HG03432 (cell line): ENCODE data around the gene SEC31B.
A peak's percentile ranks its signal among the peaks of the same experiment; 100 is the strongest.

Experiments used
- ATAC-seq: cut with Tn5 transposase; IDR thresholded peaks from one replicate; pipeline ENCODE4 v1.9.1; 2021; ENCODE audit warnings: mild to moderate bottlenecking, moderate library complexity; ENCODE audit not compliant: unreplicated experiment

The SEC31B gene, protein sequence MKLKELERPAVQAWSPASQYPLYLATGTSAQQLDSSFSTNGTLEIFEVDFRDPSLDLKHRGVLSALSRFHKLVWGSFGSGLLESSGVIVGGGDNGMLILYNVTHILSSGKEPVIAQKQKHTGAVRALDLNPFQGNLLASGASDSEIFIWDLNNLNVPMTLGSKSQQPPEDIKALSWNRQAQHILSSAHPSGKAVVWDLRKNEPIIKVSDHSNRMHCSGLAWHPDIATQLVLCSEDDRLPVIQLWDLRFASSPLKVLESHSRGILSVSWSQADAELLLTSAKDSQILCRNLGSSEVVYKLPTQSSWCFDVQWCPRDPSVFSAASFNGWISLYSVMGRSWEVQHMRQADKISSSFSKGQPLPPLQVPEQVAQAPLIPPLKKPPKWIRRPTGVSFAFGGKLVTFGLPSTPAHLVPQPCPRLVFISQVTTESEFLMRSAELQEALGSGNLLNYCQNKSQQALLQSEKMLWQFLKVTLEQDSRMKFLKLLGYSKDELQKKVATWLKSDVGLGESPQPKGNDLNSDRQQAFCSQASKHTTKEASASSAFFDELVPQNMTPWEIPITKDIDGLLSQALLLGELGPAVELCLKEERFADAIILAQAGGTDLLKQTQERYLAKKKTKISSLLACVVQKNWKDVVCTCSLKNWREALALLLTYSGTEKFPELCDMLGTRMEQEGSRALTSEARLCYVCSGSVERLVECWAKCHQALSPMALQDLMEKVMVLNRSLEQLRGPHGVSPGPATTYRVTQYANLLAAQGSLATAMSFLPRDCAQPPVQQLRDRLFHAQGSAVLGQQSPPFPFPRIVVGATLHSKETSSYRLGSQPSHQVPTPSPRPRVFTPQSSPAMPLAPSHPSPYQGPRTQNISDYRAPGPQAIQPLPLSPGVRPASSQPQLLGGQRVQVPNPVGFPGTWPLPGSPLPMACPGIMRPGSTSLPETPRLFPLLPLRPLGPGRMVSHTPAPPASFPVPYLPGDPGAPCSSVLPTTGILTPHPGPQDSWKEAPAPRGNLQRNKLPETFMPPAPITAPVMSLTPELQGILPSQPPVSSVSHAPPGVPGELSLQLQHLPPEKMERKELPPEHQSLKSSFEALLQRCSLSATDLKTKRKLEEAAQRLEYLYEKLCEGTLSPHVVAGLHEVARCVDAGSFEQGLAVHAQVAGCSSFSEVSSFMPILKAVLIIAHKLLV

GRCh38 chr10:100519311-100520051 lies at the start of gene SEC31B:
Gene SEC31B, minus strand, starts transcription at chr10:100519861. Its CDS starts 2,909 bp downstream, at chr10:100516952.
- ATAC-seq, result no peak

DNA sequence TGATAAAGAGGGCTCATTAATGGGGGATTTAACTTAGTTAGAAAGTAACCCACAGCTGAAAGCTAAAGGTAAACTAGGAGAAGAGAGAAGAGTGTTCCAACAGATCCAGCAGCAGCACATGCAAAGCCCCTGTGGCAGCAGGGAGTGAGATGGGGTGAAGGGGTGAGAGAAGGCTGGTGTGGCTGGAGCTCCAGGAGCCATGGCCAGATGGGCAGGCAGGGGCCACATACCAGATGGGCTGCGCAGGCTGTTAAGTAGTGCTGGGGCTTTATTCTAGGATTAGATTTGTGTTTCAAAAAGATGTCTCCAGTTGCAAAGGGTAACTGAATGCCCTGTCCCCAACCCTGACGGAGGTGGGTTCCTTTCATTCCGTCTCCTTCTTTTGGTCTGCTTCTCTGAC lies 49.3 kb upstream of the SEC31B start:
- no peak for ATAC-seq

GRCh38 chr10:100567826-100568225 lies 48.2 kb upstream of the SEC31B start:
- ATAC-seq, result no peak

DNA sequence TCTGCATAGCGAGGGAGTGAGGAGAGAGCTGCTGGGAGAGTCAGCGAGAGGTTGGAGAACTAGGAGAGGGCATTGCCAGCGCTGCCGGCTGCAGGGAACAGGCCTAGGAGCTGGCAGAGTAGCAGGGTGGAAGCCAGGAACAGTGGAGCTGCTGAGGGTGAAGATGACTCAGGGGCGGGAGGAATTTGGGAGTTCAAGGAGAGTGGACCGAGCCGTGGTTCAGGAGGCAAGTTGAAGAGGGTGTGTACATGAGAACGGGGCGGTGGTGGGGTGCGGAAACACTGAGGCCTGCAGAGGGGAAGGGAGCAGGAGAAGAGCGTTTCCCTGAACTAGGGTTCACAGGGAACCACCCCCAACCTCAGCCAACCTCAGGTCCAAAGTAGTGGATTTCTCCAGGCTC lies 47.6 kb upstream of the SEC31B start:
- ATAC-seq, result no peak

DNA sequence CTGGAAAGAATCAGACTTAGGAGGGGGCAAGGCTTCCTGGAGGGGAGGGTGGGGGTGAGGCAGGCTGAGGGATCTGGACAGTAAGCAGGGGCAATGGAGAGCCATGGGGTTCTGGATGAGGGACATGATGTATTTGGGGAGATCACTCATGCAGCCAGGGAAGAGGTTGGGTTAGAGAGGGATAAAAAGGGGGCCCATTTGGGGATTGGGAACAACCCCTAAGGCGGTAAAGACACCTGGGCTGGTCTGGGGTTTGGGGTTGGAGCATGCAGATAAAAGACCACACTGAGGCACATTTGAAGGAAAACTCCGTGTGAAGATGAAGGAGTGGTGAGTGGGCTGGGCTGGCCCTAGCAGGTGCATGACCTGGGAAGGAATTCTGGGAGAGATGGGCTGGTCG lies 46.9 kb upstream of the SEC31B start:
- no peak for ATAC-seq

DNA sequence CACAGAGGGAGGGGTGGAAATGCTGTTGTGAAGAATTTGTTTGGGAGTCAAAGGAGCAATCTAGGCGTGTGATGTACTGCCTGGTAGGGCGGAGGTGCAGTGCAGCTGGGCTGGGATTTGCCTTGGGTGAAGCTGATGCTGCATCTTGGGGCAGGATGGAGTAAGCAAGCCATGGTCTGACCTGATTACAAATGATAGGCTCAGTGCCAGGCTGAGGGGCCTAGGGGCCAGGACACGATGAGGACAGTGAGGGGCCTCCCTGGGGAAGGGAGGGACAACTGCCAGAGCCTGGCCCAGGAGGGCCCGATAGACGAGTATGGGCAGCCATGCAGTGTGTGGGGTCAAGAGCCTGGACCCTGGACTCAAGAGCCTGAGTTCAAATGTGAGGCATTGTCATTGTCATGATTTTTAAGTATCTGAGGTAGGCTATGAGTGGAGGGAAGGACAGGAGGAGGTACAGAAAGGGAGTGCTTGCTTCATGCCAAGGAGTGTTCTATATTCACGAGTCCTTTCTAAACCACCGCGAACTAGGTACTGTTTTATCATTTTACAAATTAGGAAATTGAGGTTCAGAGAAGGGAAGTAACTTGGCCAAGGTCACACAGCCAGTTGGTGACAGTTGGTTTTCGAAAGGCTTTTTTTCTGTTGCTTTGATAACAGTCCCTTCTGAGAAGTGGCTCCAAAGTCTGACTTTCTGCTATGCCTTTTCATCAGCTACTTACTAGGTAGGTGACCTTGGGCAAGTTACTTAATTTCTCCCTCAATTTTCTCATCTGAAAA lies 45.7 kb upstream of the SEC31B start:
- ATAC-seq, result no peak

DNA sequence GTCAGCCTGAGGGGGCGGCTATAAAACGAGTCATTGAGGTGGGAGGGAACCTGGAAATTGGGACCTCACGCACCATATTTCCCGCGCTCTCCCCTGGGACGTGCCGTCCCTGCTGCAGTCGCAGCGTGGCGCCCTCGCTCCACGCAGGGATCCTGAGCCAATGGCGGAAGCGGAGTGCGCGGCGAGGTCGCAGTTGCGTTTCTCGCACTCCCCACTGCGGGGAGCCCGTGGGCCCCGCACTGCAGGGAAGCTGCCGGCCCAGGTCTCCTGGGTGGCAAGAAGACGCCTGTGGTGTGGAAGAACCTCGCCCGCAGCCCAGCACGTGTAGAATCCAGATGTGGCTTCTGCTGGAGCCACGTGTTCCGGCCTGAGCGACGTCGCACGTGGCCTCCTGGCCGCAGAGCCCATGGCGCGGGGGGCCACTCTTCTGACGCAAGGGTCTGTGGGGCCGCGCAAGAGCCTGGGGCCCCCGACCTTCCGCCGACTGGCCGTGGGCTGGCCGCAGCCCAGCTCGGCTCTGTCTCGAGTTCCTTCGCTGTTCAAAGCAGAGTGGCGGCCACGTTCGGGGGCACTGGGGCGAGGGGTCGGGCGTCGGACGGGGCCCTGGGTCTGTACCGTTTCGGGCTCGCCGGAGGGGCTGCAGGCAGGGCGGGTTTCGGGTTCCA lies 42.5 kb upstream of the SEC31B start:
- ATAC-seq, result peak; percentile 73

DNA sequence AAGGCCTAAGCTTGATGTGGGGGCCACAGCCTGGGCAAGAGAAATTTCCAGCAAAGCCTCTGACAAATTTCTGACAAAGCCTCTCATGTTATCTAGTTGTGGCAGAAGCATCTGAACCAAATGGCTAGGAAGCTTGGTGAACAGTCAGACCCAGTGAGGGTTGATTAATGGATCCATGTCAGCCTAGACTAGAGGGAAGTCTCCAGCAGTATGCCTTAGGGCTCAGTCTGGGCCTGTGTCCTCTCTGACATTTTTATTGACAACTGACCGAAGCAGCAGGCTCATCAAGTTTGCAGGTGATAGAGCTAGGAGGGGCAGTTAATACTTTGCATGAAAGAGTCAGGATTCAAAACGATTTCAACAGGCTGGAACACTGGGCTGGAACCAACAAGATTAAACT lies 41.3 kb upstream of the SEC31B start:
- no peak for ATAC-seq

DNA sequence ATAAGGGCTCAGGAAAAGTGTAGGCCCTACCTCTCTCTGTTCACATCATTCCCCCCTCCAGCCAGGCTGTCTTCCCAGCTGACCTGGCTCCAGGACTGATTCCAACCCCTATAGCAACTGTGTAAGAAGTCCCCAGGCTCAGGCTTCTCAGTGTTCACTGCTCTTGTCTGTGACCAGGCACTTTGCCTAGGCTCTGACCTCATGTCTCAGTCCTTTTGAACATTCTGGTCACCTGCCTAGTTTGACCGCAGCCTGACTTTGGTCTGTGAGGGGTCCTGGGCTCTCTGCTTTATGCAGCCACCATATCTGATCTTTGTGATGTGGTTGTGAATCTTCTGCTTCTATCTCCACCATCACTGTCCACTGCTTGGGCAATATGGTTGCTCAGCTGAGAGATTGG lies 40.6 kb upstream of the SEC31B start:
- ATAC-seq, result no peak

DNA sequence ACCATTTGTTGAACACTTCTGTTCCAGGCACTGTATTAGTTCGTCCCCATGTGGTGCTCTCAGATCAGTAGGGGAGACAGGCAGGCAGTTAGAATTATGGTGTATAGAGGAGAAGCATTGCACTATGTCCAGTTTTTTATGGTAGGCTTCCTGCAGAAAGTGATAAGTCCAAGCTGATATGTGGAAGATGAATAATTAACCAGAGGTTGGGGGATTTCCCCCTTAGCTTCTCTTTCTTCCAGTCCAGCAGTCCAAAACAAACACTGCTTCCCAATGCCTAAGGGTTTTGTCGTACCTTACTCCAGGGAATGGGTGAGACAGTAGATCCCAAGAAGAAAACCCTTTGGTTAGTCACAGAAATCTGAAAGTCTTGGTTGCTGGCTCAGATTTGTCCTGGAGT lies 35.2 kb upstream of the SEC31B start:
- ATAC-seq, result no peak

DNA sequence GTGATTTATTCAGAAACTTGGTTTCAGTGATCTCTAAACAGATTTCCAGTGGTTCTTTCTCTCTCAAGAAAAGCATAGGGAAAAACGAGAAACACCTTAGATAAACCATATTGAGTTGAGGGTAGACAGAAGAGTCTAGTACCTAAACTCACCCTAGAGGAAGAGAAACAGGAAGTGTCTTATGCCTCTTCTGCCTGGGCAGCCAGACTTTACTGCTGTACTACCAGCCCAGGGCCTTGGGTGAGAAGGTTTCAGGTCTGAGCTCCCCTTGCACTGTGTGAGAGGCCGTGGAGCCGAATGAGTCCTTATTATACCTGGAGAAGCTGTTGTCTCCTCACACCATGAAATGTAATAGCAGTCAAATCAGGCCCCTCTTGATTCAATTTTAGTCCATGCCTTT lies 34.3 kb upstream of the SEC31B start:
- no peak for ATAC-seq

- no peak for ATAC-seq
Observed at GRCh38 chr10:100551738-100552137, 32.1 kb upstream of the SEC31B start.

DNA sequence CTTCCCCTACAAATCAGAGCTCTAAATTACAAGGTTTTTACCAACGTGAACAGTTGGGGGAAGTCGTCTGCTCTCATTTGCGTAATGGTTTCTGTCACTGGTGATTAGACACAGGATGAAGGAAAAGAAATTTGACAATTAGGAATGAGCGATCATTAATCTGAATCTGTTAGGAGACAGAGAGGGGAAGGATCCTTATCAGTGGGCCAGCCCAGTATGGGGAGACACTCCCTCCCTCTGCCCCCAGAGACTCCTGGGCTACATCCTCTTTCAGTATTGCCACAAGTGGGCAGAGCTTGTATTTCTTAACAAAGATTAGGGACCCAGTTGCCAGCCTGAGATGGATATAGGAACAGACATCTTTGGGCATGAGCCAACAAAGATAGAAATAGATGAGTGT lies 31.5 kb upstream of the SEC31B start:
- ATAC-seq, result no peak

GRCh38 chr10:100544950-100545349 lies 25.3 kb upstream of the SEC31B start:
- no peak for ATAC-seq

- ATAC-seq, result no peak
Observed at GRCh38 chr10:100537475-100537874, 17.8 kb upstream of the SEC31B start.

DNA sequence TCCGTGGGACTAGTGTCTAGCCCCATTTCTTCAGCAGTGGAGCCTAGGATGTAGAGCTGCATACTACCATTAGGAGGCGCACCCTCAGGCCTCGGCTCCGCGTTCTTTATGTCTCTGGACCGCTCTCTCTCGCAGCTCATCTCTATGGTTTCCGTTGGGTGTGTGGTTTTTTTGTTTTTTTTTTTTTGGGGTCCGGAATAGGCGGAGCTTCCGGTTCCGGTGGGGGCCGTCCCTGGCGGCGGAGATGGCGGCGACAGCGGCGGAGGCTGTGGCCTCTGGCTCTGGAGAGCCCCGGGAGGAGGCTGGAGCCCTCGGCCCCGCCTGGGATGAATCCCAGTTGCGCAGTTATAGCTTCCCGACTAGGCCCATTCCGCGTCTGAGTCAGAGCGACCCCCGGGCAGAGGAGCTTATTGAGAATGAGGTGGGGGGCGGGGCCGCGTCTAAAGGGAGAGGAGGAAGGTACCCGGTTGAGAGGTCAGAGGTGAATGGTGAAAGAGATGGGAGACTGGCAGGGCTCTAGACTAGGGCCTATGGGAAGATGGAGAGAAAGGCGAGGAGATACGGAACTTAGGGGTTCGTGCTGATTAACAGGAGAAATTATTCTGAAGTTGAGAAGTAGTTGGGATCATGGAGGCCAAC lies 16.2 kb upstream of the SEC31B start, which contains the start of gene HIF1AN:
Gene HIF1AN, plus strand, starts transcription at position 229 of the 639 bp plus-strand sequence. Its CDS starts 16 bp downstream, at position 245.
- peak; percentile 95 for ATAC-seq

GRCh38 chr10:100535338-100535714 lies 15.7 kb upstream of the SEC31B start:
- peak; percentile 2 for ATAC-seq

GRCh38 chr10:100534726-100535125 lies 15.1 kb upstream of the SEC31B start:
- no peak for ATAC-seq

DNA sequence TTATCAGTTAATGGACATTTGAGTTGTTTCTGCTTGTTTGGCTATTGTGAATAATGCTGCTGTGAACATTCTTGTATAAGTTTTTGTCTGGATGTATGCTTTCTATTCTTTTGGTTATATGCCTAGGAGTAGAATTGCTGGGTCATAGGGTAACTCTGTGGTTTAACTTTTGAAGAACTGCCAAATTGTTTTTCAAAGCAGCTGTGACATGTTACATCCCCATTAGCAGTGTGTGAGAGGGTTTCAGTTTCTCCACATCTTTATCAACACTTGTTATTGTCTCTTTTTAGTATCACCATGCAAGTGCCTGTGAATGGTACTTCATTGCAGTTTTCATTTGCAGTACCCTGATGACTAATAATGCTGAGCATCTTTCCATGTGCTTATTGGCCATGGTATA lies 12.1 kb upstream of the SEC31B start:
- no peak for ATAC-seq
